ENCODE data around the gene PLAAT3.

DNA sequence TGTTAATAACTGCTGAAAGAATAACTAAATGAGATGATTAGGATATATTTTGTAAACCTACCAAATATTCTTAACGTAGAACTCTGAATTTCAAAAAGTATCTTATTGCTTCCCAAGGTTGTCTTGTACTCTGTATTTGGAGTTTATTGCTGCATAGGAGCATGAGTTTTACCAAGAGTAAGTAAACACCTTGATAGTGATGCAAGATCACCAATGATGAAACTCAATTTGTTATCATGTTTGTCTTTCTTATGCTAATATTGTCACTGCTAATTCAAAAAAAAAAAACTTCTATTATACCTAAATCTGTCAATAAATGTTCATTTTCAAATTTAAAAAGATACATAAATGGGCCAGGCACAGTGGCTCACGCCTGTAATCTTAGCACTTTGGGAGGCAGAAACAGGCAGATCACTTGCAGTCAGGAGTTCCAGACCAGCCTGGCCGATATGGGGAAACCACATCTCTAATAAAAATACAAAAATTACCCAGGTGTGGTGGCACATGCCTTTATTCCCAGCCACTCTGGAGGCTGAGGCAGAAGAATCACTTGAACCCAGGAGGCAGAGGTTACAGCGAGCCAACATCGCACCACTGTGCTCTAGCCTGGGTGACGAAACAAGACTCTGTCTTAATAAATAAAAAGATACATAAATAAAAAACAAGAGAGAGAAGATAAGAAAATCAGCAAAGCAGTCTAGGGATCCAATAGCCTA, 27.6 kb downstream of the PLAAT3 start:
- TF ChIP-seq, protein P1, sequence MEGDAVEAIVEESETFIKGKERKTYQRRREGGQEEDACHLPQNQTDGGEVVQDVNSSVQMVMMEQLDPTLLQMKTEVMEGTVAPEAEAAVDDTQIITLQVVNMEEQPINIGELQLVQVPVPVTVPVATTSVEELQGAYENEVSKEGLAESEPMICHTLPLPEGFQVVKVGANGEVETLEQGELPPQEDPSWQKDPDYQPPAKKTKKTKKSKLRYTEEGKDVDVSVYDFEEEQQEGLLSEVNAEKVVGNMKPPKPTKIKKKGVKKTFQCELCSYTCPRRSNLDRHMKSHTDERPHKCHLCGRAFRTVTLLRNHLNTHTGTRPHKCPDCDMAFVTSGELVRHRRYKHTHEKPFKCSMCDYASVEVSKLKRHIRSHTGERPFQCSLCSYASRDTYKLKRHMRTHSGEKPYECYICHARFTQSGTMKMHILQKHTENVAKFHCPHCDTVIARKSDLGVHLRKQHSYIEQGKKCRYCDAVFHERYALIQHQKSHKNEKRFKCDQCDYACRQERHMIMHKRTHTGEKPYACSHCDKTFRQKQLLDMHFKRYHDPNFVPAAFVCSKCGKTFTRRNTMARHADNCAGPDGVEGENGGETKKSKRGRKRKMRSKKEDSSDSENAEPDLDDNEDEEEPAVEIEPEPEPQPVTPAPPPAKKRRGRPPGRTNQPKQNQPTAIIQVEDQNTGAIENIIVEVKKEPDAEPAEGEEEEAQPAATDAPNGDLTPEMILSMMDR (IDR thresholded peaks at IDR 0.05 in 4 of 5, conservative IDR thresholded peaks at IDR 0.05 in 1 of 5): no peak
- no peak for TF ChIP-seq POLR2A (IDR thresholded peaks at IDR 0.05)
